Activated naive CD4-positive, alpha-beta T cell treated with anti-CD3 and anti-CD28 coated beads for 36 hours (primary cell): Measurements from ENCODE around the gene SLC45A2. TPM values are rescaled to one million over a fixed set of nuclear protein-coding genes. Genes with fewer than 3 reads are reported as not detected.
A peak's percentile ranks its signal among the peaks of the same experiment; 100 is the strongest.
"Not testable (repeated sequence)": the region's sequence is repeated elsewhere in the genome, so short reads cannot be mapped to it uniquely, and the experiment has no call there.

Source experiments
- CTCF ChIA-PET: fragments of 350-600 bp; sonication (Branson Sonifier 250); formaldehyde crosslinking; loops from one replicate; lab custom pipeline; 2021; ENCODE audit warnings: antibody characterized with exemption; lab: Charles Lee
- DNase-seq: peaks from one replicate; pipeline ENCODE4 v3.0.0-alpha.2; 2020
- H3K27ac Mint-ChIP-seq: one replicate; pipeline ENCODE4 v1.8.0; 2021; ENCODE audit warnings: mild to moderate bottlenecking, mixed read lengths
- H3K27me3 Mint-ChIP-seq: one replicate; pipeline ENCODE4 v1.8.0; 2021; ENCODE audit warnings: low read depth, mixed read lengths
- H3K36me3 Mint-ChIP-seq: one replicate; pipeline ENCODE4 v1.8.0; 2021; ENCODE audit warnings: low read depth, mixed read lengths
- H3K4me1 Mint-ChIP-seq: one replicate; pipeline ENCODE4 v1.8.0; 2021; ENCODE audit warnings: low read depth, mixed read lengths
- H3K4me3 Mint-ChIP-seq: one replicate; pipeline ENCODE4 v1.8.0; 2021; ENCODE audit warnings: mild to moderate bottlenecking, moderate library complexity, mixed read lengths
- H3K9me3 Mint-ChIP-seq: one replicate; pipeline ENCODE4 v1.8.0; 2021; ENCODE audit warnings: mixed read lengths
- intact Hi-C: fragments of 100-400 bp; cut with micrococcal nuclease; formaldehyde crosslinking; loops from one replicate; pipeline ENCODE4 v1.15.1; 2023
- total RNA-seq, 2 experiments: library from RNA; stranded (reverse); gene quantifications; one replicate each; pipeline ENCODE4 v1.2.3, GENCODE V29; 2021

SLC45A2 gene
- total RNA-seq, 2 experiments from 2014 or later: not detected

GRCh38 chr5:34015120-34015822 is 30.8 kb upstream of the SLC45A2 start:
- H3K27me3 Mint-ChIP-seq: no peaks in the 10 kb centered on the region
- peaks cover 3% of the 10 kb centered on the region for H3K36me3 Mint-ChIP-seq
- H3K27ac Mint-ChIP-seq: no peak overlapping the region
- no peaks in the 10 kb centered on the region for H3K9me3 Mint-ChIP-seq
- CTCF ChIA-PET: no interaction called here
- DNase-seq: peak; percentile 31
- H3K4me3 Mint-ChIP-seq: no peak overlapping the region
- H3K4me1 Mint-ChIP-seq: peaks cover 10% of the 10 kb centered on the region
- intact Hi-C loops: no loop called here

GRCh38 chr5:34014626-34015025 is 30.1 kb upstream of the SLC45A2 start:
- Mint-ChIP-seq H3K4me3 (no peak overlapping the region), H3K27ac (no peak overlapping the region), H3K27me3 (no peaks in the 10 kb centered on the region), H3K9me3 (no peaks in the 10 kb centered on the region), H3K4me1 (peaks cover 10% of the 10 kb centered on the region), H3K36me3 (no peaks in the 10 kb centered on the region)
- intact Hi-C loops: no loop called here
- DNase-seq: no peak
- CTCF ChIA-PET: no interaction called here

- Mint-ChIP-seq H3K27ac (no peak overlapping the region), H3K36me3 (no peaks in the 10 kb centered on the region), H3K4me1 (peaks cover 18% of the 10 kb centered on the region), H3K27me3 (no peaks in the 10 kb centered on the region), H3K9me3 (no peaks in the 10 kb centered on the region), H3K4me3 (no peak overlapping the region)
- intact Hi-C loops: no loop called here
- CTCF ChIA-PET: interaction anchor here (0.9 kb wide), 1 partner anchor 12 kb away, joined by 3 read pairs; no protein-coding TSS in a partner anchor
- DNase-seq: no peak
Measured at GRCh38 chr5:34013547-34013946, 29.1 kb upstream of the SLC45A2 start.

GRCh38 chr5:34012791-34013190 is 28.3 kb upstream of the SLC45A2 start:
- H3K27ac Mint-ChIP-seq: no peak overlapping the region
- no peaks in the 10 kb centered on the region for H3K9me3 Mint-ChIP-seq
- no peaks in the 10 kb centered on the region for H3K27me3 Mint-ChIP-seq
- CTCF ChIA-PET: interaction anchor here (0.9 to 1.1 kb wide), 2 partner anchors 11 to 42 kb away, joined by 3 to 4 read pairs; no protein-coding TSS in a partner anchor
- H3K4me3 Mint-ChIP-seq: no peak overlapping the region
- H3K36me3 Mint-ChIP-seq: no peaks in the 10 kb centered on the region
- H3K4me1 Mint-ChIP-seq: peaks cover 18% of the 10 kb centered on the region
- intact Hi-C loops: no loop called here
- no peak for DNase-seq

GRCh38 chr5:34011536-34011935 is 27.0 kb upstream of the SLC45A2 start:
- no peak overlapping the region for H3K4me3 Mint-ChIP-seq
- H3K4me1 Mint-ChIP-seq: peaks cover 24% of the 10 kb centered on the region
- CTCF ChIA-PET: interaction anchor here (0.6 kb wide), 1 partner anchor 825 kb away, joined by 3 read pairs; no protein-coding TSS in a partner anchor
- H3K9me3 Mint-ChIP-seq: no peaks in the 10 kb centered on the region
- H3K27me3 Mint-ChIP-seq: no peaks in the 10 kb centered on the region
- intact Hi-C loops: no loop called here
- DNase-seq: no peak
- no peaks in the 10 kb centered on the region for H3K36me3 Mint-ChIP-seq
- H3K27ac Mint-ChIP-seq: no peak overlapping the region

GRCh38 chr5:34010146-34010545 is 25.7 kb upstream of the SLC45A2 start:
- CTCF ChIA-PET, intact Hi-C loops, H3K27ac Mint-ChIP-seq, H3K27me3 Mint-ChIP-seq, H3K9me3 Mint-ChIP-seq, H3K4me3 Mint-ChIP-seq, DNase-seq, H3K36me3 Mint-ChIP-seq: not testable (repeated sequence)
- H3K4me1 Mint-ChIP-seq: peaks cover 28% of the 10 kb centered on the region

- peaks cover 26% of the 10 kb centered on the region for H3K4me1 Mint-ChIP-seq
Measured at GRCh38 chr5:34009610-34010009, 25.1 kb upstream of the SLC45A2 start.

GRCh38 chr5:34008802-34009201 is 24.3 kb upstream of the SLC45A2 start:
- intact Hi-C loops: loop anchor here (1.0 to 10.0 kb wide), 4 partner anchors 236 to 918 kb away; partner anchors contain the start of genes DNAJC21, TARS1 and TTC23L
- Mint-ChIP-seq H3K9me3 (no peaks in the 10 kb centered on the region), H3K4me1 (peaks cover 26% of the 10 kb centered on the region), H3K36me3 (peaks cover 3% of the 10 kb centered on the region), H3K27ac (peak overlapping the region; percentile 89), H3K27me3 (no peaks in the 10 kb centered on the region), H3K4me3 (peak overlapping the region; percentile 75)
- no peak for DNase-seq
- CTCF ChIA-PET: interaction anchor here (1.0 to 2.0 kb wide), 4 partner anchors 11 to 38 kb away, joined by 3 to 7 read pairs (median 4); no protein-coding TSS in a partner anchor

More at GRCh38 chr5:34009610-34010009, 25.1 kb upstream of the SLC45A2 start:
- no peaks in the 10 kb centered on the region for H3K36me3 Mint-ChIP-seq
- CTCF ChIA-PET: interaction anchor here (1.5 to 2.0 kb wide), 2 partner anchors 13 to 39 kb away, joined by 3 to 7 read pairs; no protein-coding TSS in a partner anchor
- no peak overlapping the region for H3K4me3 Mint-ChIP-seq
- no peak for DNase-seq
- no peaks in the 10 kb centered on the region for H3K9me3 Mint-ChIP-seq
- H3K27ac Mint-ChIP-seq: no peak overlapping the region
- H3K27me3 Mint-ChIP-seq: no peaks in the 10 kb centered on the region
- intact Hi-C loops: loop anchor here (5.0 to 10.0 kb wide), 3 partner anchors 235 to 918 kb away; partner anchors contain the start of genes DNAJC21 and TTC23L

GRCh38 chr5:34007621-34008600 is 23.4 kb upstream of the SLC45A2 start, which contains the start of gene AMACR:
AMACR (minus strand) TSS chr5:34008050; CDS start chr5:34008019, 31 bp downstream.
- intact Hi-C loops: loop anchor here (1.0 to 10.0 kb wide), 5 partner anchors 33 to 919 kb away; partner anchors contain the start of genes DNAJC21, TARS1 and TTC23L
- CTCF ChIA-PET: interaction anchor here (1.0 to 2.0 kb wide), 4 partner anchors 11 to 38 kb away, joined by 3 to 7 read pairs (median 4); no protein-coding TSS in a partner anchor
- Mint-ChIP-seq H3K9me3 (no peaks in the 10 kb centered on the region), H3K36me3 (peaks cover 5% of the 10 kb centered on the region), H3K27me3 (no peaks in the 10 kb centered on the region), H3K4me3 (peak within 1 kb of the TSS; percentile 75), H3K4me1 (peaks cover 26% of the 10 kb centered on the region), H3K27ac (peak within 1 kb of the TSS; percentile 89)
- DNase-seq: peak; percentile 83

- peak overlapping the region; percentile 89 for H3K27ac Mint-ChIP-seq
- intact Hi-C loops: loop anchor here (2.0 to 10.0 kb wide), 4 partner anchors 32 to 920 kb away; partner anchors contain the start of genes DNAJC21 and TTC23L
Measured at GRCh38 chr5:34007201-34007620, 22.7 kb upstream of the SLC45A2 start.

GRCh38 chr5:34005681-34006080 is 21.2 kb upstream of the SLC45A2 start:
- DNase-seq: no peak
- Mint-ChIP-seq H3K36me3 (peaks cover 5% of the 10 kb centered on the region), H3K4me3 (no peak overlapping the region), H3K4me1 (peaks cover 26% of the 10 kb centered on the region), H3K9me3 (no peaks in the 10 kb centered on the region), H3K27me3 (no peaks in the 10 kb centered on the region), H3K27ac (no peak overlapping the region)
- CTCF ChIA-PET: interaction anchor here (1.2 to 1.3 kb wide), 2 partner anchors 8 to 10 kb away, joined by 7 read pairs; no protein-coding TSS in a partner anchor
- intact Hi-C loops: loop anchor here (2.0 to 10.0 kb wide), 4 partner anchors 31 to 922 kb away; partner anchors contain the start of genes DNAJC21 and TTC23L

More at GRCh38 chr5:34007201-34007620, 22.7 kb upstream of the SLC45A2 start:
- Mint-ChIP-seq H3K4me3 (peak overlapping the region; percentile 75), H3K4me1 (peaks cover 26% of the 10 kb centered on the region), H3K36me3 (peaks cover 5% of the 10 kb centered on the region), H3K27me3 (no peaks in the 10 kb centered on the region), H3K9me3 (no peaks in the 10 kb centered on the region)
- CTCF ChIA-PET: no interaction called here
- no peak for DNase-seq
